GM21447 (cell line): ENCODE measurements around the gene HAND1.

ENCODE experiments used
- ATAC-seq: cut with Tn5 transposase; IDR thresholded peaks from one replicate; pipeline ENCODE4 v1.9.1; 2021; ENCODE audit not compliant: unreplicated experiment

The HAND1 gene

DNA sequence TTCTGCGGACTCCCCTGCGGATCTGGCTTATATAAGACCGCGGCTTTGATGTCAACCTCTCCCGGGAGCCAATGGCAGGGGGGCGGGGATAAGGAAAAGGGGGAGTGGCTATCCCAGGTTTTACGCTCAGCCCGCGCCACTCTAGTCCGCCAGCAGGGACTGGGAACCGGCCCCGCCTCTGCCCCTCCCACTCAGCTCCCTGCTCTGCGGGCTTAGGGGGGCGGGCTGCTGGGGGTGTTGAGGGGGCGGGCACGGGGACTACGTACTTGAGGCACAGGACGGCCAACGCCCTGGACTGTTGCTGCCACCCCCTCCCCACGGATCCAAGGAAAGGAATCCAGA is at the start of gene HAND1:
HAND1 (minus strand) TSS at position 4 of the 342 bp plus-strand sequence. CDS start 219 bp downstream, outside the sequence.
- no peak for ATAC-seq

GRCh38 chr5:154526231-154527226 is 48.5 kb upstream of the HAND1 start:
- ATAC-seq: no peak

DNA sequence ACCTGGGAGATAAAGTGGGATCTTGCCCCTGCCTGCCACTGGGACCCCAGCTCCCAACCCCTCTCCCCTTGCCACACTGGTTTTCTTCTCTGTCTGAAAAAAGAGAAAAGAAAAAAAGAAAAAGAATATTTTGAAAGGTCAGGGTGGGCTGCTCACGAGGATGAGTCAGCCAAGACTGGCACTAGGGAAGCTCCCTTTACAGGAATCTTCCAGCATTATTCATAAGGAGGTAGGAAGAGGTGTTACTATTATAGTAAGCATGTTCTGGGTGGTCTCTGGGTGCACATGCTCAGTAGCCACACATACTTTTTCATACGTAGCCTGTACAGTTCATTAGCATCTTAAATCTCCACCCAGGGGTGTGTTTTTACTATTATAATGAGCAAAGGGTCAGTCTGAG is 46.8 kb upstream of the HAND1 start:
- no peak for ATAC-seq

- no peak for ATAC-seq
Observed at GRCh38 chr5:154524181-154524580, 46.2 kb upstream of the HAND1 start.

DNA sequence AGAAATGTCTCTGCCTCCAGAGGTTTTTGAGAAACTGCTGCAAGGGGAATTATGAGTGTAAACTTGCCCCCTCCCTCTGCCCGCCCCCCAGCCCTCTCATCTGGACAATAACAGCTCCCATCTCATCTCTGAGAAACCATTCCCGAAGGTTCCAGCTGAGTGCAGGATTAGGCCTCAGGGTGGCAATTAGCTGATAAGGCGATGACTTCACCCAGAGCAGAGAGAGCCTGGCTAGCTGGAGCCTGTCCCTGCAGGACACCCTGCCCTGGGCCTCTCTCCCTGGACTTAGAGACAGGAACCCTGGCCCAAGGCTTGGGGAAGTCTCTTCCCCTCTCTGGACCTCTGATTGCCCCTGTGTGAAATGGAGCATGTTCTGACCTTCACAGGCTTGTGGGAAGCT is 45.7 kb upstream of the HAND1 start:
- no peak for ATAC-seq

DNA sequence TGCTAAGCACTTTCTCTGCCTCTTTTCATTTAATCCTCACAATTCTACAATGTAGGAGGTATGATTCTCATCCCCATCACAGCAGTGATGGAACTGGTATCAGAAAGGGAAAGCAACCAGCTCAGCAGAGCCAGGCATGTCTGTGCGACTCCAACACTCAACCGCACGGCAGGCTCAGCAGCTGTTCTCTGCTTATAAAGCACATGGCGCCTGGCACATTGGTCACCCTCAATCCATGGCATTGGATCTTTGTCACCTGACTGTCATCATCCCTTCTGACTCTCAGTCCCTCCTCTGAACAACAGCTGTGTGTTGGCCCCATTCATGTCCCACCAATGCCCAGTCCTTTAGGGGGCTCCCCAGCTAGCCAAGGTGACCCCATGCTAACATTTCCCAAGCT is 45.1 kb upstream of the HAND1 start:
- no peak for ATAC-seq

- no peak for ATAC-seq
Observed at GRCh38 chr5:154522284-154522683, 44.3 kb upstream of the HAND1 start.

- no peak for ATAC-seq
Observed at GRCh38 chr5:154521756-154522155, 43.7 kb upstream of the HAND1 start.

GRCh38 chr5:154520861-154521453 is 42.9 kb upstream of the HAND1 start:
- ATAC-seq: no peak

- ATAC-seq: no peak
Observed at GRCh38 chr5:154519359-154519758, 41.3 kb upstream of the HAND1 start.

DNA sequence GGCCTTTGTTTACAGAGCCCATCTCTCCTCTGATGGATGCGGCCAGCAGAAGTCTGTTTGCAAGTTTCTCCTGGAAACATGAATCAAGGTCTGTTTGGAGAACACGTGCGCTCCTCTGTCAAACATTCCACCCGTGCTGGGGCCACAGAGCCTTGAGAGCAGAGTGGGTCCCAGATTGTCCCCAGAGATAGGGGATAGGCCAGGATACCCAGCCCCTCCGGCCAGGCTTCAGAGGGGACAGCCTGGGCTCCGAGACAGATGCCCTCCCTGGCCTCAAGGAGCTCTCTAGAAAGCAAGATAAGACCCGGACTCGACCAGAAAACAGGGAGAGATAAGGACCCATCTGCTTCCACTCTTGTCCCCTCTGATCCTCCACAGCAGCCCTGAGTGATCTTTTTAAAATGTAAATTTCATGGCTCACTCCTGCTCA is 40.4 kb upstream of the HAND1 start:
- no peak for ATAC-seq

GRCh38 chr5:154517810-154518437 is 39.9 kb upstream of the HAND1 start:
- ATAC-seq: no peak

GRCh38 chr5:154517181-154517580 is 39.2 kb upstream of the HAND1 start:
- no peak for ATAC-seq

- ATAC-seq: no peak
Observed at GRCh38 chr5:154516475-154516874, 38.4 kb upstream of the HAND1 start.

GRCh38 chr5:154515488-154515887 is 37.5 kb upstream of the HAND1 start:
- peak; percentile 75 for ATAC-seq

DNA sequence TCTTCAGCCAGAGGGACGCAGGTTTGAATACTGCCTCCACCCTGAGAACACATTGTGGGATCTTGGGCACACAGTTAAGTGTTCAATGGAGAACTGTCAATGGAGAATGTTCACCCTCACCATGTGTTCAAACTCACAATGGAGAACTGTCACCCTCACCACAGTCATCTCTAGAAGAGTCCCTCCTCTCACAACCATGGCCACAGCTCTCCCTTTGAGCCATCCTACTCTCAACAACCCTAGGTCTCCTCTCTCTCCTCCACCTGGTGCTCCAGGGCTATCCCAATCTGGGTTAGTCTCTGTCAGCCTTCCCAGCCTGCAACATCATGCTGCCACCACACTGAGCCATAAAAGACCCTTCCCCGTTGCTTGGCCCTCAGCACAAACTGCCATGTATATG is 36.3 kb upstream of the HAND1 start:
- peak; percentile 37 for ATAC-seq

- ATAC-seq: peak; percentile 56
Observed at GRCh38 chr5:154513669-154514084, 35.6 kb upstream of the HAND1 start.

DNA sequence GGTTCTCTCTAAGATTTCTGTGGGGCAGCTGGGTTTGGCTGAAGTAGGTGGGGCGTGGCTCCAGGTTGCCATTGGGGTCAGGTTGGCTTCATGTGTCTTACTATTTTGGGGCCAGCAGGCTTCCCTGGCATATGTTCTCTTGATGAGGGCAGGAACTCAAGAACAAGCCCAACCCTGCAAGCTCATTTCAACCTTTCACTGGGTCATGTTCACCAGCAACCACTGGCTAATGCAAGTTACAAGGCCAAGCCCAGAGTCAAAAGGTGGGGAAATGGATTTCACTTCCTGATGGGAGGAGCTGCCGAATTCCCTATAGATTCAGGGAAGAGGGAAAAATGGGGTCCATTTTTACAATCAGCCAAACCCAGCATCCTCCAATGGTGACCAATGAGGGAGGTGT is 34.0 kb upstream of the HAND1 start:
- ATAC-seq: no peak

DNA sequence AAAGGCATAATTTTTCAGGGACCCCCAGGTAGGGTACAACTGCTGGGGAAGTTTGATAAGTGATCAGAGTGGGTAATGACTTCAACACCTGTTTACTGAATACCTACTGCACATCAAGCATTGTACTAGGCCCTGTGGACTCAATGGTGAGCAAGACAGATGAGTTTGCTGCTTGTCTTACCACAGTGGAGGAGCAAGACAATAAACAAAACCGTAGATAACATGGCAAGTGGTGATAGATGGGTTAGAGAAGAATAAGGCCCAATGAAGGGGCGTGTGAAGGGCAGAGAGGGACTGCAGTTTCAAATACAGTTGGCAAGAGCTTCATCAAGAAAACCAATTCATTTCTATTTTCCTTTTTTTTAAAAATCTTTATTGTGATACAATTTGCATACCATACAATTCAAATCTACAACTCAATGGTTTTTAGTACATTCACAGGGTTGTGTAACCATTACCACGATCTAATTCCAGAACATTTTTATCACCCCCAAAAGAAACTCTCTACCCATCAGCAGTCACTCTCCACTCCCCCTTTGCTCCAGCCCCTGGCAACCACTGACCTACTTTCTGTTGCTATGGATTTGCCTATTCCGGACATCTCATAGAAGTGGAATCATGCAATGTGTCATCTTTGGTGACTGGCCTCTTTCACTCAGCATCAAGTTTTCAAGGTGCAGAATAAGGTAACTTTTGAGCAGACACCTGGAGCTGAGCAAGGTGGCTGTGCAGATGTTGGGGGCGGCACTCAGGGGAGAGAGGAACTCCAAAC is 31.9 kb upstream of the HAND1 start:
- no peak for ATAC-seq

- no peak for ATAC-seq
Observed at GRCh38 chr5:154508114-154508513, 30.1 kb upstream of the HAND1 start.

DNA sequence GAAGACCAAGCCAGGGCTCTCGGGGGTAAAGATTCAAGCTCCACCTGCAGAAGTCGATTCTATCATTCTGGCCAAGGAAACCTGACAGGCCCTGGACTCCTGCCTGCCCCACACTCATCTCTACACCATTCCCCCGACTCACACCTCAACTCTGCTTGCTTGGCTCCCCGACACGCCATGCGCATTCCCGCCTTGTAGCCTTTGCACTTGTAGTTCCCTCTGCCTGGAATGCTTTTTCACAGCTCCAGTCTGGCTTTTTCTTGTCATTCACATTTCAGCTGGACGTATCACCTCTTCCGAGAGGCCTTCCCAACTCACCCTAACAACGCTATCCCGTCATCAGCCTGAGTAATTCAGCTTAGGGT is 28.7 kb upstream of the HAND1 start:
- ATAC-seq: no peak
